CD4-positive, alpha-beta T cell treated with Interleukin-2 at 100 ng/mL for 4 hours (primary cell): ENCODE data around the gene DTD1.

Experiments used
- DNase-seq: peaks from one replicate; pipeline ENCODE4 v3.0.0-alpha.2; 2020; ENCODE audit warnings: low spot score

The DTD1 gene

GRCh38 chr20:18587665-18588573 is at the start of gene DTD1:
Gene DTD1, plus strand, starts transcription at chr20:18588054. Its CDS starts 19 bp downstream, at chr20:18588073.
- DNase-seq: peak; percentile 87

- DNase-seq: no peak
Measured at GRCh38 chr20:18541741-18542140, 46.1 kb upstream of the DTD1 start.

GRCh38 chr20:18543216-18543615 is 44.6 kb upstream of the DTD1 start:
- DNase-seq: no peak

DNA sequence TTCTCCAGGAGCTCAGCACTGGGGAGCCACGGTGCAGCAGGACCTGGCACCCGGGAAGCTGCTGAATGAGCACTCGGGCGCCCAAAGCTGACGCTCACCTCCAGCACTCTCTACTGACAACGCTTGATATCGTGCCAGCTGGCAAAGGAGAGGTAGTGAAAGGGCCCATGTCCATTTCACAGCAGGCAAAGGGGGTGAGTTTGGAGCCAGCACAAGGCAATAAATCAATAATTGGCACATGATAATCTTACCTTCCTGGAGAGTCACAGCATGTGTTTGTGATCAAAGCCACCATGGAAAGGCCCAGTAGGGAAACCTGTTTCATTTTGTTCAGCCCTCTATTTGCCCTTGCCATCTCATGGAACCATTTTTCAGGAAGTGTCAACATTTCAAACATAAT is 43.9 kb upstream of the DTD1 start:
- DNase-seq: no peak

DNA sequence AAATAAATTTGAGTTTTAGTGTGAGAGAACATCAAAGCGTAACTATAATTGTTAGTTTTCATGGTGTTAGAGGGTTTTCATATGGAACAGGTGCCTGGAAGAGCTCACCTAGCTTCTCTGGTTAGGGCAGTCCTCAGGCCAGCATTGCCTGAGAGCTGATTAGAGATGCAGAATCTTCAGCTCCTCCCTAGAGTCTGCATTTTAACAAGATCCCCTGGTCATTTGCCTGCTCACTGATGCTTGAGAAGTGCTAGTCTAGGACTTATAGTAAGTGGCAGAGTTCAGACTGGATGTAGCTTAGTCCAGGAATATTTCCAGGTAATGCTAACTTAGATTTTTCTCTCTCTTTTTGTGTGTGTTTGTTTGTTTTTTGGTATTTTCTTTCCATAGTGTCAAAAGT is 42.3 kb upstream of the DTD1 start:
- no peak for DNase-seq

DNA sequence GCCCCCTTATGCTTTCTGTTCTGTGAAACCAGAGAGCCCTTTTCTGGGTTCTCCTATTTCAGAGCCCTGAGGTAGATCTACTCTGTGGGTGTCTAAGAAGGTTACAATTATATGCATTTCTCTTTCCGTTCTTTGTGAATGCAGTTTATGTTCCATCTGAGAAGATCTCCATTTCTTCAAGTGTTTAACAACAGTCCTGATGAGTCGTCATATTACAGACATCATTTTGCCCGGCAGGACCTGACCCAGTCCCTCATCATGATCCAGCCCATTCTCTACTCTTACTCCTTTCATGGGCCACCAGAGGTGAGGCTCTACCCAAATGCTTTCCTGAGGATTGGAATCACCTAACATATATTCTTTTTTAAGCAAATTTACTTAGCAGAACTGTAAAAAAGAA is 39.4 kb upstream of the DTD1 start:
- no peak for DNase-seq

- DNase-seq: no peak
Measured at GRCh38 chr20:18553746-18554145, 34.1 kb upstream of the DTD1 start.

- DNase-seq: peak; percentile 95
Measured at GRCh38 chr20:18566892-18567738, 20.7 kb upstream of the DTD1 start, which contains the start of gene SMIM26. Gene SMIM26, plus strand, starts transcription at chr20:18567432. Its CDS starts 47 bp downstream, at chr20:18567479.

- no peak for DNase-seq
Measured at GRCh38 chr20:18567739-18568091, 20.1 kb upstream of the DTD1 start.

DNA sequence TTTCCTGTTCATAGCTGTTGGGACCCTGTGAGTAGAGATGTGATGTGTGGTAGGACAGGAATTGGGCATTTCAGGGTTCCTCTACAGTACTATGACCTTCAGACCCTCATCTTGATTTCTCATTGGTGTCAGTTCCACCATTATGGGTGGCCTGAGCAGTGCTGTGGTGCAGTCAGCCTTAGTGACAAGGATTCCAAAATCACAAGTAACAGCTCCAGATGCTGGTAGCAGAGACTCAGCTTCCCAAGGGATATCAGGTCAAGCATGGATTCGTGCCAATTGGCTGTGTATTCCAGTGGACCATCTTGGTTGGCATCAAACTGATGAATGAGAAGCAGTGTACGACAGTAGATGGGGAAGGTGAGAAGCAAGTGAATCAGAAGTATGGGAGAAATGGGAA is 16.8 kb upstream of the DTD1 start:
- DNase-seq: no peak

GRCh38 chr20:18571578-18571977 is 16.3 kb upstream of the DTD1 start:
- no peak for DNase-seq

- no peak for DNase-seq
Measured at GRCh38 chr20:18577942-18578341, 9.9 kb upstream of the DTD1 start.

DNA sequence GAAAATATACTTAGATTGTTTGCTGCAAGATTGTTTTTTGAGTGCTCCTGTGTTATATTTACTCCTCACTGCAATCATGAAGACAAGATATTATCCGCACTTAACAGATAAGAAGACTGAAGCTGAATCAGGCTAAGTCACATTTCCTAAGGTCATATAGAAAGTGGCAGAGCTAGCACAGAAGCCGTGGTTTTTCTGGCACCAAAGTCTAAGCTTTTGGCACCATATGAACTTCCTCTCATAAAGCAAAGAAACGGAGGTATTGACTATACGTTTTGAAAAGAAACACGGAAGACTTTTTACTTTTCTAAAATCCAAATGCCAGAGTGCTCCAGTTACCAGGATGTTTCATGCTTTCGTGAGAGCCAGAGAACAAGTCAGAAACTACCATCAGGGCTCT is 9.3 kb upstream of the DTD1 start:
- no peak for DNase-seq

GRCh38 chr20:18580012-18580411 is 7.8 kb upstream of the DTD1 start:
- no peak for DNase-seq

- no peak for DNase-seq
Measured at GRCh38 chr20:18585134-18585533, 2.7 kb upstream of the DTD1 start.

- no peak for DNase-seq
Measured at GRCh38 chr20:18588574-18588933, 700 bp downstream of the DTD1 start.

- no peak for DNase-seq
Measured at GRCh38 chr20:18589941-18590674, 2.3 kb downstream of the DTD1 start.

- DNase-seq: no peak
Measured at GRCh38 chr20:18596270-18596669, 8.4 kb downstream of the DTD1 start.

DNA sequence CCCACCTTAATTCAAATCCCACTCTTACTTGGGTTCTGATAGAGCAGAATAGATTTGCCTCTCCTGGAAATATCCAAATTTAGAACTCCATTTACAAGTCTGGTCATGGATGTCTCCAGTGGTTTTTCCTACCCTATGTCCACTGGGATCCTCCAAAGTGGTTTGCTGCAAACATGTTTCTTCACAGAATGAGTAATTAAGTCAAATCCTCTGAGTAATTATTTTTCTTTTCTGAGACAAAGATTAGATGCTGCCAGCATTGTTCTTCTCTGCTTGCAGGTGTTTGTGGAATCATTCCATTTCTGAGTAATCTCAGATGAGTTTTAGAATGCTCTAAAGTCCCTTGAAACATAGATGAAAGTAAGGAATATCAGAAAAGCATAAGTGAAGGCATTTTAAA is 21.9 kb downstream of the DTD1 start:
- DNase-seq: no peak

DNA sequence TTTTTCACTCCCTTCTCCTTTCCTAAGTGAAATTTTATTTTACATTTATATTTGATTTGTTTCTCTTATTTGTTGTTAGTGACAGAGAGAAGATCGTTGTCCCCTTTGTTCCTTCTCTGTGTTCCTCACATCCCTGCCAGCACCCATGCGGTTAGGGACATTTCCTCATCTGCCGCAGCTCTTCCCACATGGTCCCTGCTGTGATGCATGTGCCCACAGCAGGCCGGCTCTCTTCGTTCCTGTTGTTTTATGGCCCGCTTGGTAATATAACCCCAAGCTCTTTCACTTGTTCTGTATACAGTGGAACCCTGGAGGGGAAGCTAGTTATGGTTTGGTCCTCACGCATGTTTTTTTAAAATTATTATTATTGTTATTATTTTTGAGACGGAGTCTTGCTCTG is 23.6 kb downstream of the DTD1 start:
- no peak for DNase-seq

DNA sequence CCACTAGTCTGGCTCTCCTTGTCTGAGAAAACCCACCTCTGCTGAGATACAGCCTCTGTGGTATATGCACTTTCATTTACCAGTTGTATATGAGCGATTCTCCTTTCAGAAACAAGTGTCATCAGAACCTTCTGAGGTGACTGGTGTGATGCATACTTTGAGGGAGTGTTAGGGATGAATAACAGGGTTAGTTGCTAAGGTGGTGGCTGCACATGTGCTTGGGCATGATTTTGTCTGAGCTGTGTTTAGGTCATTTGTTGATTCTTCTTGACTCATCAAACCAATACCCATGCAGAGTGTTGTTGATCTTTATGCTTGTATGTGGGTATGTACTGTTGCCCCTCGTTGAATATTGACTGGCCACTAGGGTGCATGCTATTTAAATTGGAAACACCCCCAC is 25.7 kb downstream of the DTD1 start:
- no peak for DNase-seq

DNA sequence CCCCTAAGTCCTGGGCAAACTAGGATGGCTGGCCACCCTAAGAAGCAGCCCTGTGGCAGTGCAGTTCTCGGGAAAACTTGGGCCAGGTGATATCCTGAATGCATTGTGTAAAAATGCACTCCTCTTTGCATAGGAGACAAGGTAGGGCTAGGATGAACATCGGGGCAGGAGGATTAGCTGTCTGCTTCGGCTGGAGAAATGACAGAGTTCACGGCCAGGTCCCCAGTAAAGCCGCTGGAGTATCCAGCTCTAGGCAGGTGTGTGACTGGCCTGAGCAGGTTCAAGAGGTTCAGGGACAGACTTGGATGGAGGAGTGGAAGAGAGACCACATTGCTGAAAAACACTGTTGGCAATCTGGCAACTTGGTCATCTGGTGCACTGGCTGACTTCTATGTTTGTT is 26.4 kb downstream of the DTD1 start:
- no peak for DNase-seq
